ENCODE data around the gene NFILZ. TPM values are rescaled to one million over a fixed set of nuclear protein-coding genes. Genes with fewer than 3 reads are reported as not detected.

NFILZ gene
- total RNA-seq, 2 experiments from 2014 or later: not detected

DNA sequence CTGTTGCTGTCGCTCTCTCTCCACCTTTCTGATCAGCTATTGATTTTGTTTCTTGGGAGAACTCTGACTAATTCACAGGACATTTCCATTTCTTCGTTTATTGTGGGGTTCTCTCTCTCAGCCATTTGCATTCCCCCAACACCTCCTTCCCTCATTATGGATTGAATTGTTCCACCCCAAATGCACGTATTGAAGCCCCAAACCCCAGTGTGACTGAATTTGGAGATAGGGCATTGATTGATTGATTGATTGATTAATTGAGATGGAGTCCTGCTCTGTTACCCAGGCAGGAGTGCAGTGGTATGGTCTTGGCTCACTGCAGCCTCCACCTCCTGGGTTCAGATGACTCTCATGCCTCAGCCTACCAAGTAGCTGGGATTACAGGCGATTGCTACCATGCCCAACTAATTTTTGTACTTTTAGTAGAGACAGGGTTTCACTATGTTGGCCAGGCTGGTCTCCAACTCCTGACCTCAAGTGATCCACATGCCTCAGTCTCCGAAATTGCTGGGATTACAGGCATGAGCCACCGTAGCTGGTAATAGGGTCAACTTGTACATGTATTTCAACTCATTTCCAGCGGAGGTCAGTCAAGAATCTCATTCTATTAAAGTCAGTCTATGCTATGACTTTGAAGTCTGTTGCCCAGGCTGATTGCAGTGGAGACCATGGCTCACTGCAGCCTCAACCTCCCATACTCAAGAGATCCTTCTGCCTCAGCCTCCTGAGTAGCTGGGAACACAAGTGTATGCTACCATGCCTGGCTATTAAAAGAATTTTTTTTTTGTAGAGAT lies 13.6 kb downstream of the NFILZ start:
- BruUV-seq (replicated peaks): no TSS peak
- Histone ChIP-seq H3K9me3 (ENCODE audit: low read length) (no peaks in the 10 kb centered on the region), H3K36me3 (ENCODE audit: insufficient read depth, low read length) (no peaks in the 10 kb centered on the region), H4K20me1 (ENCODE audit: insufficient read depth, low read length) (no peaks in the 10 kb centered on the region), H2AFZ (ENCODE audit: low read length) (no peak overlapping the region), H3K27ac (ENCODE audit: low read depth, low read length, poor library complexity, severe bottlenecking) (no peak overlapping the region), H3K9me2 (ENCODE audit: insufficient read depth, low read length) (no peaks in the 10 kb centered on the region), H3K4me2 (ENCODE audit: low read length) (no peak overlapping the region), H3K4me3 (ENCODE audit: low read depth, low read length, poor library complexity, severe bottlenecking) (no peak overlapping the region), H3K79me2 (ENCODE audit: insufficient read depth, low read depth, low read length) (no peaks in the 10 kb centered on the region), H3K4me1 (ENCODE audit: insufficient read depth, low read length, poor library complexity, severe bottlenecking) (no peaks in the 10 kb centered on the region)
- ChIA-PET CTCF (ENCODE audit: unreplicated experiment) (interaction anchor here (0.6 kb wide), 1 partner anchor 1191 kb away, joined by 12 read pairs; the partner anchor contains the start of gene PIN1), POLR2A (no interaction called here)
- TF ChIP-seq EZH2phosphoT487 (IDR thresholded peaks at IDR 0.05; ENCODE audit: borderline replicate concordance, low read depth, low read length): no peak
- TF ChIP-seq, protein P1, sequence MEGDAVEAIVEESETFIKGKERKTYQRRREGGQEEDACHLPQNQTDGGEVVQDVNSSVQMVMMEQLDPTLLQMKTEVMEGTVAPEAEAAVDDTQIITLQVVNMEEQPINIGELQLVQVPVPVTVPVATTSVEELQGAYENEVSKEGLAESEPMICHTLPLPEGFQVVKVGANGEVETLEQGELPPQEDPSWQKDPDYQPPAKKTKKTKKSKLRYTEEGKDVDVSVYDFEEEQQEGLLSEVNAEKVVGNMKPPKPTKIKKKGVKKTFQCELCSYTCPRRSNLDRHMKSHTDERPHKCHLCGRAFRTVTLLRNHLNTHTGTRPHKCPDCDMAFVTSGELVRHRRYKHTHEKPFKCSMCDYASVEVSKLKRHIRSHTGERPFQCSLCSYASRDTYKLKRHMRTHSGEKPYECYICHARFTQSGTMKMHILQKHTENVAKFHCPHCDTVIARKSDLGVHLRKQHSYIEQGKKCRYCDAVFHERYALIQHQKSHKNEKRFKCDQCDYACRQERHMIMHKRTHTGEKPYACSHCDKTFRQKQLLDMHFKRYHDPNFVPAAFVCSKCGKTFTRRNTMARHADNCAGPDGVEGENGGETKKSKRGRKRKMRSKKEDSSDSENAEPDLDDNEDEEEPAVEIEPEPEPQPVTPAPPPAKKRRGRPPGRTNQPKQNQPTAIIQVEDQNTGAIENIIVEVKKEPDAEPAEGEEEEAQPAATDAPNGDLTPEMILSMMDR (conservative IDR thresholded peaks at IDR 0.05; ENCODE audit: low read length): no peak
- DNase-seq (ENCODE audit: low spot score): no peak
- intact Hi-C loops (cut with micrococcal nuclease; ENCODE audit: unreplicated experiment): no loop called here

DNA sequence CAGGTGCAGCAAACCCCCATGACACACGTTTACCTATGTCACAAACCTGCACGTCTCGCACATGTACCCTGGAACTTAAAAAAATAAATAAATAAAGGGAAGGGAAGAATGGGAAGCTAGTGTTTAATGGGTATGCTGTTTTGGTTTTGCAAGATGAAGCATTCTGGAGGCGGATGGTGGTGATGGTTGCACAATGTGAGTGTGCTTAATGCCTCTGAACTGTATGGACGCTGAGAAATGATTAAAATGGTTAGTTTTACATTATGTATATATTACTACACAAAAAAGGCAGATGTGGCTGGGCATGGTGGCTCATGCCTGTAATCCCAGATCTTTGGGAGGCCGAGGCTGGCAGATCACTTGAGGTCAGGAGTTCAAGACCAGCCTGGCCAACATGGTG lies 17.8 kb downstream of the NFILZ start:
- CTCF ChIA-PET (ENCODE audit: unreplicated experiment): no interaction called here
- intact Hi-C loops (cut with micrococcal nuclease; ENCODE audit: unreplicated experiment): no loop called here
- Histone ChIP-seq H3K36me3 (ENCODE audit: insufficient read depth, low read length) (no peaks in the 10 kb centered on the region), H3K9me3 (ENCODE audit: low read length) (no peaks in the 10 kb centered on the region), H3K4me3 (ENCODE audit: low read depth, low read length, poor library complexity, severe bottlenecking) (no peak overlapping the region), H3K9me2 (ENCODE audit: insufficient read depth, low read length) (no peaks in the 10 kb centered on the region), H3K79me2 (ENCODE audit: insufficient read depth, low read depth, low read length) (no peaks in the 10 kb centered on the region), H4K20me1 (ENCODE audit: insufficient read depth, low read length) (no peaks in the 10 kb centered on the region), H3K4me1 (ENCODE audit: insufficient read depth, low read length, poor library complexity, severe bottlenecking) (no peaks in the 10 kb centered on the region), H3K4me2 (ENCODE audit: low read length) (no peak overlapping the region), H3K27ac (ENCODE audit: low read depth, low read length, poor library complexity, severe bottlenecking) (no peak overlapping the region), H2AFZ (ENCODE audit: low read length) (no peak overlapping the region)
- no peak for DNase-seq (ENCODE audit: low spot score)
- TF ChIP-seq EZH2phosphoT487 (IDR thresholded peaks at IDR 0.05; ENCODE audit: borderline replicate concordance, low read depth, low read length): no peak
- TF ChIP-seq, protein P1 (conservative IDR thresholded peaks at IDR 0.05; ENCODE audit: low read length): no peak
- POLR2A ChIA-PET: no interaction called here
- no TSS peak for BruUV-seq (replicated peaks)
